Endothelial cell of umbilical vein (primary cell): ENCODE results near the gene MEOX2.

Source experiments
- TF ChIP-seq, protein P1 (sequence below), 2 donors: IDR thresholded peaks; 1 replicate in 1 of 2; 2 replicates in 1 of 2; pipeline ENCODE4 v1.5.1; 2011; ENCODE audit warnings: low read length in 2 of 2, mild to moderate bottlenecking in 2 of 2, moderate library complexity in 2 of 2, control low read depth in 1 of 2, inconsistent platforms in 1 of 2, low read depth in 1 of 2; ENCODE audit not compliant: insufficient read depth in 1 of 2; ENCODE audit errors: extremely low read depth in 1 of 2
- TF ChIP-seq, protein P2 (sequence below): IDR thresholded peaks from 2 replicates; pipeline ENCODE4 v1.6.1; 2011; ENCODE audit not compliant: insufficient read depth, insufficient read length

DNA sequence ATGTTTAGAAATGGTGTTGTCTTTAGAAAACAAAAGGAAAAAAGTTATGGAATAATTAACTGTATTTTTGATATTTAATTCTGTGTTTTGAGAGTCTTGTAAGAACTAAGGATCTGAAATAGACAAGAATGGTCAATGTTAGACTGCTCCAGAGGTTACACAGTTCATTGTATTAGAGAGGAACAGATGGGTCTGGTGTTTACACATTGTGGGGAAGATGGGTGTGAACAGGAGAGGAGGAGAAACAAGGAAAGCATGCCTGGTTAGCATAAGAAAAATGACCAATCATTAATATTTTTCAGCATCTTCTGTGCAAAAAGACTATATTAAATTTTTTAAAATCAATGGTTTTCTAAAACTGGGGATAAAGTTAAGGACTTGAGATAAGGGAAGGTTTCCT lies 11.9 kb downstream of the MEOX2 start:
- TF ChIP-seq, protein P1, sequence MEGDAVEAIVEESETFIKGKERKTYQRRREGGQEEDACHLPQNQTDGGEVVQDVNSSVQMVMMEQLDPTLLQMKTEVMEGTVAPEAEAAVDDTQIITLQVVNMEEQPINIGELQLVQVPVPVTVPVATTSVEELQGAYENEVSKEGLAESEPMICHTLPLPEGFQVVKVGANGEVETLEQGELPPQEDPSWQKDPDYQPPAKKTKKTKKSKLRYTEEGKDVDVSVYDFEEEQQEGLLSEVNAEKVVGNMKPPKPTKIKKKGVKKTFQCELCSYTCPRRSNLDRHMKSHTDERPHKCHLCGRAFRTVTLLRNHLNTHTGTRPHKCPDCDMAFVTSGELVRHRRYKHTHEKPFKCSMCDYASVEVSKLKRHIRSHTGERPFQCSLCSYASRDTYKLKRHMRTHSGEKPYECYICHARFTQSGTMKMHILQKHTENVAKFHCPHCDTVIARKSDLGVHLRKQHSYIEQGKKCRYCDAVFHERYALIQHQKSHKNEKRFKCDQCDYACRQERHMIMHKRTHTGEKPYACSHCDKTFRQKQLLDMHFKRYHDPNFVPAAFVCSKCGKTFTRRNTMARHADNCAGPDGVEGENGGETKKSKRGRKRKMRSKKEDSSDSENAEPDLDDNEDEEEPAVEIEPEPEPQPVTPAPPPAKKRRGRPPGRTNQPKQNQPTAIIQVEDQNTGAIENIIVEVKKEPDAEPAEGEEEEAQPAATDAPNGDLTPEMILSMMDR (IDR thresholded peaks at IDR 0.05; ENCODE audit: extremely low read depth in 1 of 2, insufficient read depth in 1 of 2, low read depth in 1 of 2, low read length in 2 of 2), result no peak
- TF ChIP-seq, protein P2, sequence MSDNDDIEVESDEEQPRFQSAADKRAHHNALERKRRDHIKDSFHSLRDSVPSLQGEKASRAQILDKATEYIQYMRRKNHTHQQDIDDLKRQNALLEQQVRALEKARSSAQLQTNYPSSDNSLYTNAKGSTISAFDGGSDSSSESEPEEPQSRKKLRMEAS, result no peak
